K562 (cell line): ENCODE data around the gene GFOD1. TPM values are rescaled to one million over a fixed set of nuclear protein-coding genes. Genes with fewer than 3 reads are reported as not detected.

ENCODE experiments used
- HCFC1 ChIP-seq: IDR thresholded peaks from 2 replicates; pipeline ENCODE4 v1.6.1; 2012; ENCODE audit warnings: low read depth, low read length, improper control_type of control experiment
- HDAC1 ChIP-seq, 2 experiments: fragments of 450-650 bp; IDR thresholded peaks; 2 replicates each; pipeline ENCODE4 v1.6.1; 2016 to 2017; ENCODE audit warnings: inconsistent platforms in 1 of 2, mild to moderate bottlenecking in 1 of 2, moderate library complexity in 1 of 2
- IFI16 ChIP-seq: fragments of 250-450 bp; sonication (Bioruptor Pico); IDR thresholded peaks from 2 replicates; pipeline ENCODE4 v2.1.2; 2022; ENCODE audit warnings: mild to moderate bottlenecking, inconsistent platforms
- MBD2 ChIP-seq: sonication (generic); IDR thresholded peaks from 2 replicates; pipeline ENCODE4 v1.6.1; 2016; ENCODE audit warnings: low read depth, borderline replicate concordance
- NONO ChIP-seq, 2 experiments: fragments of 200-400 bp in 1 of 2; fragments of 450-650 bp in 1 of 2; formaldehyde crosslinking in 1 of 2; IDR thresholded peaks; 2 replicates each; pipeline ENCODE4 v1.6.1; 2017; ENCODE audit warnings: low read depth in 2 of 2, mild to moderate bottlenecking in 2 of 2, moderate library complexity in 2 of 2, low read length in 1 of 2
- PATZ1 ChIP-seq: fragments of 250-450 bp; sonication (Bioruptor Pico); IDR thresholded peaks from 2 replicates; pipeline ENCODE4 v1.5.0; 2020; ENCODE audit warnings: mild to moderate bottlenecking, borderline replicate concordance
- POLR2AphosphoS2 ChIP-seq: IDR thresholded peaks from 2 replicates; pipeline ENCODE4 v1.6.1; 2012; ENCODE audit warnings: low read length, improper control_type of control experiment
- TCF15 ChIP-seq: fragments of 250-450 bp; sonication (Bioruptor Pico); IDR thresholded peaks from 2 replicates; pipeline ENCODE4 v1.8.0; 2022; ENCODE audit warnings: moderate library complexity, mild to moderate bottlenecking, inconsistent platforms
- polyA plus RNA-seq, 8 experiments: library from polyadenylated mRNA; depleted of rRNA in 4 of 8; stranded (reverse) in 5 of 8; unstranded in 3 of 8; fragments of >200 nt; fragmentation: Nextera tagmentation in 2 of 8; fragmentation: Illumina TruSeq in 1 of 8; extraction: Ambion mirVana in 2 of 8; extraction: Trizol in 1 of 8; gene quantifications; 2 replicates each; pipeline versions ENCODE4 v1.2.1 to v1.2.3, GENCODE V29; 2011 to 2014; ENCODE audit warnings: inconsistent platforms in 1 of 8, missing spikeins in 1 of 8
- total RNA-seq, 7 experiments: library from RNA; depleted of rRNA in 6 of 7; stranded (reverse); fragments of >200 nt in 6 of 7; fragmentation: Illumina TruSeq in 2 of 7; extraction: Trizol in 2 of 7; gene quantifications; 2 replicates each; pipeline versions ENCODE4 v1.2.1 to v1.2.3, GENCODE V29; 2011 to 2021; ENCODE audit warnings: low replicate concordance in 1 of 7
- TF ChIP-seq, protein P1 (sequence below), 2 experiments: fragments of 450-650 bp; formaldehyde crosslinking in 1 of 2; IDR thresholded peaks; 2 replicates each; pipeline versions ENCODE4 v1.4.0 to v1.6.1; 2014 to 2020; ENCODE audit warnings: mild to moderate bottlenecking in 2 of 2, borderline replicate concordance in 1 of 2, low read depth in 1 of 2
- TF ChIP-seq, protein P2 (sequence below): fragments of 450-650 bp; IDR thresholded peaks from 2 replicates; pipeline ENCODE4 v1.6.1; 2016; ENCODE audit warnings: mild to moderate bottlenecking

Gene GFOD1
- total and polyA plus RNA-seq, 9 of the 15 experiments (the other 6 are each of a cell fraction or from before 2014, with no cell fraction given) = 3.8 to 12.0 (median 8.2) TPM

- TF ChIP-seq, protein P1, sequence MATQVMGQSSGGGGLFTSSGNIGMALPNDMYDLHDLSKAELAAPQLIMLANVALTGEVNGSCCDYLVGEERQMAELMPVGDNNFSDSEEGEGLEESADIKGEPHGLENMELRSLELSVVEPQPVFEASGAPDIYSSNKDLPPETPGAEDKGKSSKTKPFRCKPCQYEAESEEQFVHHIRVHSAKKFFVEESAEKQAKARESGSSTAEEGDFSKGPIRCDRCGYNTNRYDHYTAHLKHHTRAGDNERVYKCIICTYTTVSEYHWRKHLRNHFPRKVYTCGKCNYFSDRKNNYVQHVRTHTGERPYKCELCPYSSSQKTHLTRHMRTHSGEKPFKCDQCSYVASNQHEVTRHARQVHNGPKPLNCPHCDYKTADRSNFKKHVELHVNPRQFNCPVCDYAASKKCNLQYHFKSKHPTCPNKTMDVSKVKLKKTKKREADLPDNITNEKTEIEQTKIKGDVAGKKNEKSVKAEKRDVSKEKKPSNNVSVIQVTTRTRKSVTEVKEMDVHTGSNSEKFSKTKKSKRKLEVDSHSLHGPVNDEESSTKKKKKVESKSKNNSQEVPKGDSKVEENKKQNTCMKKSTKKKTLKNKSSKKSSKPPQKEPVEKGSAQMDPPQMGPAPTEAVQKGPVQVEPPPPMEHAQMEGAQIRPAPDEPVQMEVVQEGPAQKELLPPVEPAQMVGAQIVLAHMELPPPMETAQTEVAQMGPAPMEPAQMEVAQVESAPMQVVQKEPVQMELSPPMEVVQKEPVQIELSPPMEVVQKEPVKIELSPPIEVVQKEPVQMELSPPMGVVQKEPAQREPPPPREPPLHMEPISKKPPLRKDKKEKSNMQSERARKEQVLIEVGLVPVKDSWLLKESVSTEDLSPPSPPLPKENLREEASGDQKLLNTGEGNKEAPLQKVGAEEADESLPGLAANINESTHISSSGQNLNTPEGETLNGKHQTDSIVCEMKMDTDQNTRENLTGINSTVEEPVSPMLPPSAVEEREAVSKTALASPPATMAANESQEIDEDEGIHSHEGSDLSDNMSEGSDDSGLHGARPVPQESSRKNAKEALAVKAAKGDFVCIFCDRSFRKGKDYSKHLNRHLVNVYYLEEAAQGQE (IDR thresholded peaks at IDR 0.05; ENCODE audit: borderline replicate concordance) = no peak
- TF ChIP-seq, protein P1 (CRISPR knock-in tag; IDR thresholded peaks at IDR 0.05; ENCODE audit: low read depth) = no peak
- TF ChIP-seq POLR2AphosphoS2 (no peak), HDAC1 (IDR thresholded peaks at IDR 0.05) (peak; percentile 72 to 99; a peak in 3 of 4 replicates), TCF15 (CRISPR knock-in tag) (no peak), HCFC1 (no peak), MBD2 (0 out of 2 replicates have a peak, but pooled peaks have one; percentile 65), IFI16 (CRISPR knock-in tag) (no peak), PATZ1 (CRISPR knock-in tag) (no peak), NONO (IDR thresholded peaks at IDR 0.05; ENCODE audit: low read depth in 2 of 2, low read length in 1 of 2) (0 out of 4 replicates have a peak, but pooled peaks of 1 of the 2 experiments have one; percentile 45)
- TF ChIP-seq, protein P2, sequence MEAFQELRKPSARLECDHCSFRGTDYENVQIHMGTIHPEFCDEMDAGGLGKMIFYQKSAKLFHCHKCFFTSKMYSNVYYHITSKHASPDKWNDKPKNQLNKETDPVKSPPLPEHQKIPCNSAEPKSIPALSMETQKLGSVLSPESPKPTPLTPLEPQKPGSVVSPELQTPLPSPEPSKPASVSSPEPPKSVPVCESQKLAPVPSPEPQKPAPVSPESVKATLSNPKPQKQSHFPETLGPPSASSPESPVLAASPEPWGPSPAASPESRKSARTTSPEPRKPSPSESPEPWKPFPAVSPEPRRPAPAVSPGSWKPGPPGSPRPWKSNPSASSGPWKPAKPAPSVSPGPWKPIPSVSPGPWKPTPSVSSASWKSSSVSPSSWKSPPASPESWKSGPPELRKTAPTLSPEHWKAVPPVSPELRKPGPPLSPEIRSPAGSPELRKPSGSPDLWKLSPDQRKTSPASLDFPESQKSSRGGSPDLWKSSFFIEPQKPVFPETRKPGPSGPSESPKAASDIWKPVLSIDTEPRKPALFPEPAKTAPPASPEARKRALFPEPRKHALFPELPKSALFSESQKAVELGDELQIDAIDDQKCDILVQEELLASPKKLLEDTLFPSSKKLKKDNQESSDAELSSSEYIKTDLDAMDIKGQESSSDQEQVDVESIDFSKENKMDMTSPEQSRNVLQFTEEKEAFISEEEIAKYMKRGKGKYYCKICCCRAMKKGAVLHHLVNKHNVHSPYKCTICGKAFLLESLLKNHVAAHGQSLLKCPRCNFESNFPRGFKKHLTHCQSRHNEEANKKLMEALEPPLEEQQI = no peak
Measured at GRCh38 chr6:13380761-13381160, 106.6 kb downstream of the GFOD1 start (continued).
